Body of pancreas (tissue), 4 donors: Measurements from ENCODE around the gene ANTXR2.

Experiments
- POLR2A ChIP-seq, 3 donors: fragments of 450-650 bp; IDR thresholded peaks; one replicate each; pipeline ENCODE4 v1.6.1; 2016; ENCODE audit warnings: antibody characterized with exemption in 3 of 3, mild to moderate bottlenecking in 2 of 3
- TF ChIP-seq, protein P1 (sequence below), 7 experiments: fragments of 450-650 bp in 4 of 7; fragments of 200-600 bp in 3 of 7; sonication (generic) in 3 of 7; IDR thresholded peaks; one replicate each; pipeline ENCODE4 v1.5.1; 2016 to 2019; ENCODE audit warnings: antibody characterized with exemption in 7 of 7

GRCh38 chr4:79964020-79964399, 109.0 kb downstream of the ANTXR2 start:
- TF ChIP-seq, protein P1, sequence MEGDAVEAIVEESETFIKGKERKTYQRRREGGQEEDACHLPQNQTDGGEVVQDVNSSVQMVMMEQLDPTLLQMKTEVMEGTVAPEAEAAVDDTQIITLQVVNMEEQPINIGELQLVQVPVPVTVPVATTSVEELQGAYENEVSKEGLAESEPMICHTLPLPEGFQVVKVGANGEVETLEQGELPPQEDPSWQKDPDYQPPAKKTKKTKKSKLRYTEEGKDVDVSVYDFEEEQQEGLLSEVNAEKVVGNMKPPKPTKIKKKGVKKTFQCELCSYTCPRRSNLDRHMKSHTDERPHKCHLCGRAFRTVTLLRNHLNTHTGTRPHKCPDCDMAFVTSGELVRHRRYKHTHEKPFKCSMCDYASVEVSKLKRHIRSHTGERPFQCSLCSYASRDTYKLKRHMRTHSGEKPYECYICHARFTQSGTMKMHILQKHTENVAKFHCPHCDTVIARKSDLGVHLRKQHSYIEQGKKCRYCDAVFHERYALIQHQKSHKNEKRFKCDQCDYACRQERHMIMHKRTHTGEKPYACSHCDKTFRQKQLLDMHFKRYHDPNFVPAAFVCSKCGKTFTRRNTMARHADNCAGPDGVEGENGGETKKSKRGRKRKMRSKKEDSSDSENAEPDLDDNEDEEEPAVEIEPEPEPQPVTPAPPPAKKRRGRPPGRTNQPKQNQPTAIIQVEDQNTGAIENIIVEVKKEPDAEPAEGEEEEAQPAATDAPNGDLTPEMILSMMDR (IDR thresholded peaks at IDR 0.05) = no peak
- TF ChIP-seq POLR2A (IDR thresholded peaks at IDR 0.05) = no peak
